PC-3 (cell line): ENCODE measurements around the gene VPS37D.

Experiments used
- EZH2 ChIP-seq: fragments of 300-600 bp; sonication (generic); IDR thresholded peaks from one replicate; pipeline ENCODE4 v1.6.1; 2017; ENCODE audit warnings: antibody characterized with exemption, mild to moderate bottlenecking, low read length; ENCODE audit not compliant: unreplicated experiment
- TF ChIP-seq, protein P1 (sequence below): fragments of 300-600 bp; sonication (generic); conservative IDR thresholded peaks from 2 replicates; pipeline ENCODE4 v1.5.1; 2017; ENCODE audit warnings: antibody characterized with exemption, low read depth, mild to moderate bottlenecking, low read length

DNA sequence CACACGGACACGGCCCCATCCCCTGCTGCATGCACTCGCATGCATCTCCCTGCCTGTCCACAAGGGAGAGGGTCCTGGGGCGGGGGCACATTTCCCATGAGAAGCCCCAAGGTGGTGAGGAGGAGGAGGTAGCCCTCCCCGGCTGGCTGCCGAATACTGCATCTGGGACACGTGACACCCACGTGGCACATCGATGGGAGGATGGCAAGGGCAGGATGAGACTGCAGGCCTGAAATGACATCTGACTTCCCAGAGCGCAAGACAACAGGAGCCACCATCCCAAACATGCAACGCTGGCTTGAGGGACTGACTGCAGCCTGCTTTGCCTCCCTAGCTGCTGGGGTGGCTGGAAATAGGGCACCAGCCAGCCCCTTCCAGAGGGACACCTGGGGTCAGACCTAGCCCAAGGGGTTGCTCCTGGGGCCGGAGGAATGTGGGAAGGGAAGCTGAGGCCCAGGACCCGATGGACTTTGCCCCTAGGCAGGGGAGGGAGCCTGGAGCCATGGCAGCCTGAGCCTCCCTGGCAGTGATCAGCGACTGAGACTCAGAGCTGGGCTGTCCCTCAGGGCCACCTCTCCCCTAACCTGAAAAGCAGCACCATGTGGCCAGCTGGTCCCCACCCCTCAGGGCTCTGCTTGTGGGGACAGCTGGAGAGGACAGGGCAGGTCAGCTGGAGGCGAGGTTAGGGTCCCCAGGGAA, 31.9 kb downstream of the VPS37D start:
- TF ChIP-seq, protein P1, sequence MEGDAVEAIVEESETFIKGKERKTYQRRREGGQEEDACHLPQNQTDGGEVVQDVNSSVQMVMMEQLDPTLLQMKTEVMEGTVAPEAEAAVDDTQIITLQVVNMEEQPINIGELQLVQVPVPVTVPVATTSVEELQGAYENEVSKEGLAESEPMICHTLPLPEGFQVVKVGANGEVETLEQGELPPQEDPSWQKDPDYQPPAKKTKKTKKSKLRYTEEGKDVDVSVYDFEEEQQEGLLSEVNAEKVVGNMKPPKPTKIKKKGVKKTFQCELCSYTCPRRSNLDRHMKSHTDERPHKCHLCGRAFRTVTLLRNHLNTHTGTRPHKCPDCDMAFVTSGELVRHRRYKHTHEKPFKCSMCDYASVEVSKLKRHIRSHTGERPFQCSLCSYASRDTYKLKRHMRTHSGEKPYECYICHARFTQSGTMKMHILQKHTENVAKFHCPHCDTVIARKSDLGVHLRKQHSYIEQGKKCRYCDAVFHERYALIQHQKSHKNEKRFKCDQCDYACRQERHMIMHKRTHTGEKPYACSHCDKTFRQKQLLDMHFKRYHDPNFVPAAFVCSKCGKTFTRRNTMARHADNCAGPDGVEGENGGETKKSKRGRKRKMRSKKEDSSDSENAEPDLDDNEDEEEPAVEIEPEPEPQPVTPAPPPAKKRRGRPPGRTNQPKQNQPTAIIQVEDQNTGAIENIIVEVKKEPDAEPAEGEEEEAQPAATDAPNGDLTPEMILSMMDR, result no peak
- TF ChIP-seq EZH2, result no peak
